Fibroblast of lung (primary cell): ENCODE data around the gene FTSJ1. TPM values are rescaled to one million over a fixed set of nuclear protein-coding genes. Genes with fewer than 3 reads are reported as not detected.

Source experiments
- DNase-seq, 2 donors: peaks; one replicate each; pipeline versions ENCODE4 v3.0.0 to v3.0.0-alpha.2; 2010; ENCODE audit warnings: low read depth in 2 of 2
- H2AFZ ChIP-seq: 2 replicates; pipeline ENCODE4 v1.5.1; 2012; ENCODE audit warnings: low read length, control low read depth, inconsistent platforms
- H3K27ac ChIP-seq: 2 replicates; pipeline ENCODE4 v1.5.1; 2011; ENCODE audit warnings: low read length, control low read depth; ENCODE audit not compliant: insufficient read depth
- H3K27me3 ChIP-seq: 2 replicates; pipeline ENCODE4 v1.5.1; 2011; ENCODE audit warnings: mild to moderate bottlenecking, low read length; ENCODE audit not compliant: control insufficient read depth, insufficient read depth
- H3K36me3 ChIP-seq: 2 replicates; pipeline ENCODE4 v1.5.1; 2011; ENCODE audit warnings: low read length; ENCODE audit not compliant: control insufficient read depth, insufficient read depth
- H3K4me1 ChIP-seq: 2 replicates; pipeline ENCODE4 v1.5.1; 2011; ENCODE audit warnings: low read length; ENCODE audit not compliant: control insufficient read depth, insufficient read depth; ENCODE audit errors: extremely low read depth
- H3K4me2 ChIP-seq: 2 replicates; pipeline ENCODE4 v1.5.1; 2011; ENCODE audit warnings: low read length, control low read depth; ENCODE audit not compliant: insufficient read depth; ENCODE audit errors: extremely low read depth
- H3K4me3 ChIP-seq, 4 experiments: fragments of 200-600 bp in 1 of 4; sonication (generic) in 1 of 4; replicated peaks in 1 of 4; 2 replicates each; pipeline ENCODE4 v1.5.1; 2011 to 2016; ENCODE audit warnings: low read length in 4 of 4, low read depth in 3 of 4, mild to moderate bottlenecking in 3 of 4, control low read depth in 2 of 4, inconsistent platforms in 1 of 4, mixed read lengths in 1 of 4; ENCODE audit not compliant: insufficient read depth in 1 of 4; ENCODE audit errors: control extremely low read depth in 1 of 4
- H3K79me2 ChIP-seq: 2 replicates; pipeline ENCODE4 v1.5.1; 2012; ENCODE audit warnings: mild to moderate bottlenecking, low read length, inconsistent platforms; ENCODE audit not compliant: control insufficient read depth, insufficient read depth
- H3K9ac ChIP-seq: 2 replicates; pipeline ENCODE4 v1.5.1; 2011; ENCODE audit warnings: mild to moderate bottlenecking, low read length, control low read depth; ENCODE audit not compliant: insufficient read depth
- H3K9me3 ChIP-seq: 2 replicates; pipeline ENCODE4 v1.5.1; 2012; ENCODE audit warnings: low read depth, low read length; ENCODE audit not compliant: control insufficient read depth, insufficient read depth
- H4K20me1 ChIP-seq: 2 replicates; pipeline ENCODE4 v1.5.1; 2011; ENCODE audit warnings: low read length; ENCODE audit not compliant: control insufficient read depth, insufficient read depth; ENCODE audit errors: extremely low read depth
- EZH2 ChIP-seq: IDR thresholded peaks from 2 replicates; pipeline ENCODE4 v1.5.1; 2012; ENCODE audit warnings: low read length, control low read depth, mild to moderate bottlenecking; ENCODE audit errors: missing control alignments
- polyA plus RNA-seq, 2 donors: library from polyadenylated mRNA; depleted of rRNA in 1 of 2; stranded (reverse) in 1 of 2; unstranded in 1 of 2; fragments of >200 nt; gene quantifications; 2 replicates each; pipeline ENCODE4 v1.2.1, GENCODE V29; 2011 to 2012; ENCODE audit warnings: missing spikeins in 1 of 2
- total RNA-seq: library from RNA; depleted of rRNA; stranded (reverse); fragments of >200 nt; gene quantifications from 2 replicates; pipeline ENCODE4 v1.2.1, GENCODE V29; 2014
- TF ChIP-seq, protein P1 (sequence below), 2 donors: IDR thresholded peaks in 1 of 2; conservative IDR thresholded peaks in 1 of 2; 1 replicate in 1 of 2; 2 replicates in 1 of 2; pipeline ENCODE4 v1.5.1; 2011 to 2012; ENCODE audit warnings: low read length in 2 of 2, control low read depth in 1 of 2, inconsistent platforms in 1 of 2, low read depth in 1 of 2, mild to moderate bottlenecking in 1 of 2

FTSJ1 gene
- total and polyA plus RNA-seq, 2 donors (not counting 1 experiment from before 2014, with no cell fraction given) = 29.4 to 30.2 TPM

DNA sequence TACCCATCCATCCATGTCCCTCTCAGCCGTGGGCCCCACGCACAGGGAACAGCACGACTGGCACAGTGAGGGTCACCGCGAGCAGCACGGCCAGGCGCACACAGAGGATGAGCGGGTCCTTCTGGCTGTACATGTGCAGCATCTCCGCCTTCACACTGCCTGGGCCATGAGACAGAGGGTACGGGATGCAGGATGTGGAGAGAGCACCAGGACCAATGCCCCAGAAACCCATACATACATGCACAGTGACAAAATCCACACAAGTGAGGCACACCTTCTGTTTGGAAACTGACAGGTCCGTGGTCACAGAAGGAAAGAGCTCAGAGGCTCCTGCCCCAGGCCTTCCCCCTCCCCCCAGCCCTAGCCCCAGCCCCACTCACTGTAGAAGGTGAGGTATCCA, 15.4 kb upstream of the FTSJ1 start:
- DNase-seq = no peak
- peaks cover 2% of the 10 kb centered on the region for H3K4me1 ChIP-seq
- no peak overlapping the region for H3K4me2 ChIP-seq
- no peak overlapping the region for H2AFZ ChIP-seq
- no peak overlapping the region for H3K27ac ChIP-seq
- TF ChIP-seq, protein P1, sequence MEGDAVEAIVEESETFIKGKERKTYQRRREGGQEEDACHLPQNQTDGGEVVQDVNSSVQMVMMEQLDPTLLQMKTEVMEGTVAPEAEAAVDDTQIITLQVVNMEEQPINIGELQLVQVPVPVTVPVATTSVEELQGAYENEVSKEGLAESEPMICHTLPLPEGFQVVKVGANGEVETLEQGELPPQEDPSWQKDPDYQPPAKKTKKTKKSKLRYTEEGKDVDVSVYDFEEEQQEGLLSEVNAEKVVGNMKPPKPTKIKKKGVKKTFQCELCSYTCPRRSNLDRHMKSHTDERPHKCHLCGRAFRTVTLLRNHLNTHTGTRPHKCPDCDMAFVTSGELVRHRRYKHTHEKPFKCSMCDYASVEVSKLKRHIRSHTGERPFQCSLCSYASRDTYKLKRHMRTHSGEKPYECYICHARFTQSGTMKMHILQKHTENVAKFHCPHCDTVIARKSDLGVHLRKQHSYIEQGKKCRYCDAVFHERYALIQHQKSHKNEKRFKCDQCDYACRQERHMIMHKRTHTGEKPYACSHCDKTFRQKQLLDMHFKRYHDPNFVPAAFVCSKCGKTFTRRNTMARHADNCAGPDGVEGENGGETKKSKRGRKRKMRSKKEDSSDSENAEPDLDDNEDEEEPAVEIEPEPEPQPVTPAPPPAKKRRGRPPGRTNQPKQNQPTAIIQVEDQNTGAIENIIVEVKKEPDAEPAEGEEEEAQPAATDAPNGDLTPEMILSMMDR (conservative IDR thresholded peaks at IDR 0.05 in 1 of 2, IDR thresholded peaks at IDR 0.05 in 1 of 2; ENCODE audit: low read depth in 1 of 2, low read length in 2 of 2) = no peak
- no peak for TF ChIP-seq EZH2
- no peak overlapping the region for H3K4me3 ChIP-seq
- H3K9ac ChIP-seq = no peak overlapping the region
- H3K36me3 ChIP-seq = no peaks in the 10 kb centered on the region
- no peaks in the 10 kb centered on the region for H3K27me3 ChIP-seq
- H3K9me3 ChIP-seq = no peaks in the 10 kb centered on the region
- H4K20me1 ChIP-seq = no peaks in the 10 kb centered on the region
- H3K79me2 ChIP-seq = no peaks in the 10 kb centered on the region

DNA sequence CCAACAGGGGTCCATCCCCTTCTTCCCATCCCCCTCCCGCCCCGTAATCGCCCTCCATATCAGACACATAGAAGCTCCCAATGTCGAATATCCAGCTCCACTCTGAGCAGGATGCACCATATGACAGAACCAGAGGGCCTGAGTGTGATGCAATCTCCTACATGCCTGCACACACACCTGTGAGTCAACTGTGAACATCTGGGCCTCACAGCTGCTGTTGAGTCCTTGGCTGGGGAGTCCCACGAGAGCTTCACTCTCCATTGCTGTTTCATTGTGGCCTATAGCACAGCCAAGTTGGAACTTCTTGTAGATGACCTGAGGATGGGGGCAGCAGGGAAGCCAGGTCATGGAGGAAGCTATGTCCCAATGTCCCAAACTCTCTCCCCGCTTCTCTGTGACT, 14.2 kb upstream of the FTSJ1 start:
- no peaks in the 10 kb centered on the region for H3K9me3 ChIP-seq
- H3K27ac ChIP-seq = no peak overlapping the region
- TF ChIP-seq, protein P1 (conservative IDR thresholded peaks at IDR 0.05 in 1 of 2, IDR thresholded peaks at IDR 0.05 in 1 of 2; ENCODE audit: low read depth in 1 of 2, low read length in 2 of 2) = no peak
- no peak for TF ChIP-seq EZH2
- H3K4me3 ChIP-seq = no peak overlapping the region
- no peak for DNase-seq
- no peaks in the 10 kb centered on the region for H3K79me2 ChIP-seq
- H3K4me2 ChIP-seq = no peak overlapping the region
- no peaks in the 10 kb centered on the region for H3K36me3 ChIP-seq
- H3K27me3 ChIP-seq = no peaks in the 10 kb centered on the region
- H4K20me1 ChIP-seq = no peaks in the 10 kb centered on the region
- no peak overlapping the region for H3K9ac ChIP-seq
- H2AFZ ChIP-seq = no peak overlapping the region
- peaks cover 2% of the 10 kb centered on the region for H3K4me1 ChIP-seq

DNA sequence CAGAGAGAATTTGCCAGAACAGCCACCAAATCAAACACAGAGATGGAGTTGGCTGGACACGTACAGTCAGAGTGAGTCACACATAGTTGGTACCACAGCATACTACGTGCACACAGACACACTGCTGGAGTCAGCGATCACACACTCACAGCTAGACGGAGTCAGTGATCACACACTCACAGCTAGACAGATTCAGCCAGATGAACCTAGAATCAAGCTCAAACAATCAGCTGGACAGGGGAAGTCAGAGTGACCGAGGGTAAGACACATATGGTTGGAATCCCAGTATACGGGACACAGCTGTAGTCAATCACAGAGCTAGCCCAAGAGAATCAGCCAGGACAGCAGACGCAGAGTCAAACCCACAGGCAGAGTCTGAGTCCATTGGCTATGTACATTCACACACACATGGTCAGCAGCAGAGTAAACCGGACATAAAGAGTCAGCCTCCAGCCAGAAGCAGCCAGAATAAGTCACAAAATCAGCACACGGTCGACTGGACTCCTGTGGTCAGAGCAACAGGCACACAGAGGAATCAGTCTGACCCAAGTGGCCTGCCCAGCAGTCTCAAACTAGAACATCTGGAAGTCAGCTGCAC, 10.6 kb upstream of the FTSJ1 start:
- no peaks in the 10 kb centered on the region for H3K79me2 ChIP-seq
- no peaks in the 10 kb centered on the region for H4K20me1 ChIP-seq
- peak; percentile 91 to 97 for DNase-seq
- peaks cover 2% of the 10 kb centered on the region for H3K4me1 ChIP-seq
- H3K27me3 ChIP-seq = no peaks in the 10 kb centered on the region
- H3K9me3 ChIP-seq = no peaks in the 10 kb centered on the region
- peak overlapping the region in 2 of 4 experiments; percentile 38 to 53 for H3K4me3 ChIP-seq
- H3K4me2 ChIP-seq = peak overlapping the region; percentile 27
- TF ChIP-seq, protein P1 (conservative IDR thresholded peaks at IDR 0.05 in 1 of 2, IDR thresholded peaks at IDR 0.05 in 1 of 2; ENCODE audit: low read depth in 1 of 2, low read length in 2 of 2) = no peak
- TF ChIP-seq EZH2 = no peak
- no peak overlapping the region for H3K9ac ChIP-seq
- H3K27ac ChIP-seq = peak overlapping the region; percentile 56
- peak overlapping the region; percentile 29 for H2AFZ ChIP-seq
- H3K36me3 ChIP-seq = no peaks in the 10 kb centered on the region
